Measurements from ENCODE around the gene LATS1. TPM values are rescaled to one million over a fixed set of nuclear protein-coding genes. Genes with fewer than 3 reads are reported as not detected.
"Not testable (repeated sequence)": the region's sequence is repeated elsewhere in the genome, so short reads cannot be mapped to it uniquely, and the experiment has no call there.

The LATS1 gene
- total RNA-seq, 1 donor from 2014 or later, result 41.8 TPM

DNA sequence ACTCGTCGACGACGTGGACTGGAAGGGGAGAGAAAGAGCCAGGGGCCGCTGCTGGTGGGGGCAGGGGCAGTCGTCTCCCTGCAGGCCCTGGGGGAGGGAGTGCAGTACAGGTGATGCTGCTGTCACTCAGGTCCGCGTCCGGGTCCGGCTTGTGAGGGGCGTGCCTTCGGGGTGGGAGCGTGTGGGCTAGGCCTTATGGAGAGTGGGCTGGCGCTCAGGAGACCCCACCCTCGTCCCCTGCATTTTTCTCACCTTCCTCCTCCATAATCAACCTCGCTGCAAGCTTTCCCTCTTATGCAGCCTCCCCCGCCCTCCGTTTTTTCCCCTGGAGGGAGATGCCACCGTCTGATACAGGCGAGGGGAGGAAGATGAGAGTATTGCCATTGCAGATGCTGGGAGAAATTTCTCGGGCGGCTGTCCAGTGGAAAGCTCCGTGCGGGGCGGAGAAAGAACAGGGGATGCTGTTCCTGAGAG, 32.3 kb upstream of the LATS1 start:
- peaks cover 15% of the 10 kb centered on the region for H3K4me1 Mint-ChIP-seq (ENCODE audit: low read depth)
- H3K36me3 Mint-ChIP-seq (ENCODE audit: insufficient read depth), result no peaks in the 10 kb centered on the region

DNA sequence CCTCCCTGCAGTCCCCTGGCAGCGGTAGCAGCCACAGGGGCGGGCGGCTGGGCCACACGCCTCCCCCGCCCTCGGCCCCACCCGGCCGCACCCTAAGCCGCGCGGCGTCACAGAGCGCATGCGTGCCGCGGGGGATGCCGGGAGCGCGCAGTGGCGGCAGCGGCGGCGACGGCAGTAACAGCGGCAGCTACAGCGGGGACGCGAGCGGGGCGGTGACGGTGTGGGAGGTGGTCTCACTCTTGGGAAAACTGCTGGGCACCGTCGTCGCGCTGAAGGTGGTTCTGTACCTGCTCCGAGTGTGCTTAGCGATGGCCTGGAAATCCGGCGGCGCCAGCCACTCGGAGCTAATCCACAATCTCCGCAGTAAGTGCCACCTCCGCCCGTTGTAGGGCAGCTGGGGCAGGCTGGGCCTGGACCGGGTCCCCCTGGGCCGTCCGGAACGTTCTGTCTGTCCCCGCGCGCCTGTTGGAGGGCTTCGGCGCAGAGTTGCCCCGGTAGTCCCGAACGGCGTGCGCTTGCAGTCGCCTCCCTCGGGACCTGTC, 31.8 kb upstream of the LATS1 start, which contains the start of gene PCMT1:
PCMT1 (plus strand) TSS at position 148 of the 542 bp plus-strand sequence; CDS start at position 309, 161 bp downstream.
- H3K9me3 Mint-ChIP-seq (ENCODE audit: low read depth), result no peaks in the 10 kb centered on the region
- peak within 1 kb of the TSS; percentile 88 for H3K4me3 Mint-ChIP-seq (ENCODE audit: low read depth)
- no peaks in the 10 kb centered on the region for H3K27me3 Mint-ChIP-seq
- TF ChIP-seq, protein P1, sequence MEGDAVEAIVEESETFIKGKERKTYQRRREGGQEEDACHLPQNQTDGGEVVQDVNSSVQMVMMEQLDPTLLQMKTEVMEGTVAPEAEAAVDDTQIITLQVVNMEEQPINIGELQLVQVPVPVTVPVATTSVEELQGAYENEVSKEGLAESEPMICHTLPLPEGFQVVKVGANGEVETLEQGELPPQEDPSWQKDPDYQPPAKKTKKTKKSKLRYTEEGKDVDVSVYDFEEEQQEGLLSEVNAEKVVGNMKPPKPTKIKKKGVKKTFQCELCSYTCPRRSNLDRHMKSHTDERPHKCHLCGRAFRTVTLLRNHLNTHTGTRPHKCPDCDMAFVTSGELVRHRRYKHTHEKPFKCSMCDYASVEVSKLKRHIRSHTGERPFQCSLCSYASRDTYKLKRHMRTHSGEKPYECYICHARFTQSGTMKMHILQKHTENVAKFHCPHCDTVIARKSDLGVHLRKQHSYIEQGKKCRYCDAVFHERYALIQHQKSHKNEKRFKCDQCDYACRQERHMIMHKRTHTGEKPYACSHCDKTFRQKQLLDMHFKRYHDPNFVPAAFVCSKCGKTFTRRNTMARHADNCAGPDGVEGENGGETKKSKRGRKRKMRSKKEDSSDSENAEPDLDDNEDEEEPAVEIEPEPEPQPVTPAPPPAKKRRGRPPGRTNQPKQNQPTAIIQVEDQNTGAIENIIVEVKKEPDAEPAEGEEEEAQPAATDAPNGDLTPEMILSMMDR (IDR thresholded peaks at IDR 0.05; ENCODE audit: unreplicated experiment), result no peak
- peak; percentile 88 for DNase-seq (ENCODE audit: low spot score, unreplicated experiment)
- H3K27ac Mint-ChIP-seq, result peak within 1 kb of the TSS; percentile 94
- peaks cover 15% of the 10 kb centered on the region for H3K4me1 Mint-ChIP-seq (ENCODE audit: low read depth)
- no peaks in the 10 kb centered on the region for H3K36me3 Mint-ChIP-seq (ENCODE audit: insufficient read depth)

More for the DNA sequence above, 32.3 kb upstream of the LATS1 start:
- Mint-ChIP-seq H3K9me3 (ENCODE audit: low read depth) (no peaks in the 10 kb centered on the region), H3K4me3 (ENCODE audit: low read depth) (peak overlapping the region; percentile 88), H3K27ac (peak overlapping the region; percentile 94), H3K27me3 (no peaks in the 10 kb centered on the region)
- peak; percentile 52 for DNase-seq (ENCODE audit: low spot score, unreplicated experiment)
- TF ChIP-seq, protein P1 (IDR thresholded peaks at IDR 0.05; ENCODE audit: unreplicated experiment), result no peak

DNA sequence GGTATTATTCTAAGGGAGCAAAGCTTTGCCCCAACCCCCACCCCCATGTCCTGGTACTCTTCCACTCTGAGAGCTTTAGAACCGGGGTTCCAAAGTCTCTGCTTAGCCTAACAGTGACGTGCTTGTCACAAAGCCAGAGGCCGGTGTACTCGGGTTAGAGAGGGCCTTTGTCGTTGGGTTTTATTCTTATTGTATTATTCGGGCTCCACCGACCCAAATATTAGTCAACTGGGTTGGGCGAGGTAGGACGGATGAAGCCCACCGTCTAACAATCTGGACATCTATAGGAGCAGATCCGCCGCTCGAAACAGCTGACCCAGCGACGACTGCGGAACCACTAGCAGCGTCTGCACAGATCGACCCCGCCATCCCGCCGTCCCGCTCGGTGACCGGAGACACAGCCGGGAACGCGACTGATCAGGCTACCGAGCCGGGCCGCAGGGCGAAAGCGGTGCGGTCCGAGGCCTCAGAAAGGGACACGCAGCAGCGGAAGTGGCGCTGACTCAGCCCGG, 31.2 kb upstream of the LATS1 start:
- not testable (repeated sequence) for H3K36me3 Mint-ChIP-seq (ENCODE audit: insufficient read depth); DNase-seq (ENCODE audit: low spot score, unreplicated experiment); H3K27me3 Mint-ChIP-seq; H3K9me3 Mint-ChIP-seq (ENCODE audit: low read depth)
- Mint-ChIP-seq H3K27ac (peak overlapping the region; percentile 93), H3K4me3 (ENCODE audit: low read depth) (peak overlapping the region; percentile 88), H3K4me1 (ENCODE audit: low read depth) (peaks cover 15% of the 10 kb centered on the region)

DNA sequence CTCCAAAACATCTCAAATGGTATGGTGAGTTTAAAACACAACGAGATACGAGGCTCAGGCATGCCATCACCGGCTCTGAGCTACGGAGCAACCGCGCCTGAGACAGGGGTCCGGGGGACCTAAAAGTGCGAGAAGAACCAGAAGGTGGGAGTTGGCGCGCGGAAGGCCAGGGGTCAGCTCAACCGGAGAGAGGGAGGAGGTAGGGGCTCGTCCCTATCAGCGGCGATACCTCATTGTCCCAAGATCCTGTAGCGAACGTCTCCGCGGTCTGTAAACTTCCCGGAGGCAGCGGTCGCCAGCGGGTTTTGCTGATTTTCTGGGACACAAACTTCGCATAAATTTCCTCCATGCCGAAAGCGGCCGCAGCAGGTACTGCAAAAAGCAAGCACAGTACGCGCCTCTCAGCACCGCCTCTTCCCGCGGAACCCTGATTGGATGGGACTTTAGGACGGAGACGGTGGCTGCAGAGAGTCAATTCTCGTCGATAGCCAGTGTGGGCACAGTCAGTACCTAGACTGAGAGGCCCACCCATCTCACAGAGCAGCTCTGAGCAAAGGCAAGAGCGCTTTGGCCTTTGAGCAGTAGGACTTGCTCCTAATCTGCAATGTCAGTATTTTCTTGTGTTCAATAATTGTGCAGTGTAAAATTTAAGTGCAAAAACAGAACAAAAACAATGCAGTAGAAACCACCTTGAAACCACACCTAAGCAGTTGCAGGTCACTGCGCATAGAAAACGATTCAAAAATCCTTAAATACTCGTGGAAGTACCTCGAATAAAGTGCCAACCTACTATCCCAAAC, 28.4 kb upstream of the LATS1 start, which contains the start of gene NUP43:
NUP43 (minus strand) TSS at position 383 of the 800 bp plus-strand sequence; CDS start at position 349, 34 bp downstream.
- Mint-ChIP-seq H3K9me3 (ENCODE audit: low read depth) (no peaks in the 10 kb centered on the region), H3K27ac (peak within 1 kb of the TSS; percentile 99), H3K27me3 (no peaks in the 10 kb centered on the region), H3K36me3 (ENCODE audit: insufficient read depth) (peaks cover 2% of the 10 kb centered on the region), H3K4me1 (ENCODE audit: low read depth) (peaks cover 15% of the 10 kb centered on the region), H3K4me3 (ENCODE audit: low read depth) (peak within 1 kb of the TSS; percentile 97)
- DNase-seq (ENCODE audit: low spot score, unreplicated experiment), result peak; percentile 83
- TF ChIP-seq, protein P1 (IDR thresholded peaks at IDR 0.05; ENCODE audit: unreplicated experiment), result peak; percentile 65

DNA sequence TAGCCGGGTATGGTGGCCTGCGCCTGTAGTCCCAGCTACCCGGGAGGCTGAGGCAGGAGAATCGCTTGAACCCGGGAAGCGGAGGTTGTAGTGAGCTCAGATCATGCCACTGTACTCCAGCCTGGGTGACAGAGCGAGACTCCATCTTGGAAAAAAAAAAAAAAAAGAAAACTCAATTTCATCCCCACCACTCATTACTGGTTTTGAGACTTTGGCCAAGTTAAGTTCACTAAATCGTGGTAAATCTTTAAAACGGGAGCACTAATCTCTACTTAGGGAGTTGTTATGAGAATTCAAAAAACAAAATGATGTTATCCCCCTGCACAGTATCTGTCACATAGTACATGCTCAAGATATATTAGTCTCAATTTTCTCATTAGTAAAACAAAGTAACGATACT, 27.4 kb upstream of the LATS1 start:
- not testable (repeated sequence) for H3K36me3 Mint-ChIP-seq (ENCODE audit: insufficient read depth)

DNA sequence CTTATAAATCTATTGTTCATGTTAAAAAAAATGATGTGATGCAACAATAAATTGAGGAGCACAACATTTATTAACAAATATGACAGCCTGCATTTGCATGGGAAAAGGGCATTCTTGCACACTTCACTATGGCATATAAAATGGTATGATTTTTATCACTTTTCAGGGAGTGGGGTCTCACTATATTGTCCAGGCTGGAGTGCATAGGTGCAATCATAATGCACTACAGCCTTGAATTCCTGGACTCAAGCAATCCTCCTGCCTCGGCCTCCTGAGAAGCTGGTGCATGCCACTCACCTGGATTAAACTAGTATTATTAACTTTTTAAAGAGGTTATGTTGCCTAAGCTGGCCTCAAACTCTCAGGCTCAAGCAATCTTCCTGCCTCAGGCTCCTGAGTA, 17.0 kb upstream of the LATS1 start:
- no peaks in the 10 kb centered on the region for H3K27me3 Mint-ChIP-seq
- H3K36me3 Mint-ChIP-seq (ENCODE audit: insufficient read depth), result peaks cover 15% of the 10 kb centered on the region
- H3K4me1 Mint-ChIP-seq (ENCODE audit: low read depth), result no peaks in the 10 kb centered on the region
- no peaks in the 10 kb centered on the region for H3K9me3 Mint-ChIP-seq (ENCODE audit: low read depth)
- no peak overlapping the region for H3K27ac Mint-ChIP-seq
- no peak for DNase-seq (ENCODE audit: low spot score, unreplicated experiment)
- H3K4me3 Mint-ChIP-seq (ENCODE audit: low read depth), result no peak overlapping the region
- TF ChIP-seq, protein P1 (IDR thresholded peaks at IDR 0.05; ENCODE audit: unreplicated experiment), result no peak

More for the DNA sequence above, 27.4 kb upstream of the LATS1 start:
- peak overlapping the region; percentile 97 for H3K4me3 Mint-ChIP-seq (ENCODE audit: low read depth)
- H3K27me3 Mint-ChIP-seq; H3K4me1 Mint-ChIP-seq (ENCODE audit: low read depth); H3K9me3 Mint-ChIP-seq (ENCODE audit: low read depth); DNase-seq (ENCODE audit: low spot score, unreplicated experiment): not testable (repeated sequence)
- H3K27ac Mint-ChIP-seq, result peak overlapping the region; percentile 99
